Measurements from ENCODE around the gene TRIM56. TPM values are rescaled to one million over a fixed set of nuclear protein-coding genes. Genes with fewer than 3 reads are reported as not detected.

Gene TRIM56
- total and polyA plus RNA-seq, 2 of the 13 experiments (the other 11 are each of a cell fraction or from before 2014, with no cell fraction given) = 3.2 to 7.1 TPM

- TF ChIP-seq NCOR1 (IDR thresholded peaks at IDR 0.05; ENCODE audit: borderline replicate concordance, low read length) (peak; percentile 17; the same call in 1 of the 2 replicates), DZIP1 (CRISPR knock-in tag; IDR thresholded peaks at IDR 0.05) (no peak), KDM5A (IDR thresholded peaks at IDR 0.05; ENCODE audit: borderline replicate concordance, low read length) (no peak), SIX1 (CRISPR knock-in tag; IDR thresholded peaks at IDR 0.05; ENCODE audit: borderline replicate concordance) (peak; percentile 10; the same call in 1 of the 2 replicates), NR2F2 (IDR thresholded peaks at IDR 0.05; ENCODE audit: borderline replicate concordance, low read depth) (peak; percentile 44; the same call in 1 of the 2 replicates), ZNF83 (CRISPR knock-in tag; IDR thresholded peaks at IDR 0.05; ENCODE audit: borderline replicate concordance) (no peak), TEF (CRISPR knock-in tag; IDR thresholded peaks at IDR 0.05) (0 out of 2 replicates have a peak, but pooled peaks have one; percentile 27), ZNF788 (CRISPR knock-in tag; IDR thresholded peaks at IDR 0.05; ENCODE audit: borderline replicate concordance) (peak; percentile 77; the same call in 1 of the 2 replicates), RXRB (CRISPR knock-in tag; IDR thresholded peaks at IDR 0.05; ENCODE audit: borderline replicate concordance) (peak; percentile 80), KAT8 (CRISPR knock-in tag; IDR thresholded peaks at IDR 0.05) (peak; percentile 51; the same call in 1 of the 2 replicates), CBX5 (CRISPR knock-in tag; IDR thresholded peaks at IDR 0.05; ENCODE audit: borderline replicate concordance) (no peak), HNF4G (IDR thresholded peaks at IDR 0.05; ENCODE audit: borderline replicate concordance, low read depth, low read length) (peak; percentile 57; the same call in 1 of the 2 replicates), HNF4G (CRISPR knock-in tag; IDR thresholded peaks at IDR 0.05; ENCODE audit: borderline replicate concordance, low read depth) (no peak), DPF2 (CRISPR knock-in tag; IDR thresholded peaks at IDR 0.05; ENCODE audit: borderline replicate concordance, low read depth) (peak; percentile 51), THRA (CRISPR knock-in tag; IDR thresholded peaks at IDR 0.05; ENCODE audit: borderline replicate concordance) (peak; percentile 48; the same call in 1 of the 2 replicates), ZBTB38 (CRISPR knock-in tag; IDR thresholded peaks at IDR 0.05) (peak; percentile 23; the same call in 1 of the 2 replicates), ZNF850 (CRISPR knock-in tag; conservative IDR thresholded peaks at IDR 0.05) (no peak; the same call in 1 of the 2 replicates), ZNF333 (CRISPR knock-in tag; IDR thresholded peaks at IDR 0.05; ENCODE audit: borderline replicate concordance) (0 out of 2 replicates have a peak, but pooled peaks have one; percentile 17), NR2F6 (IDR thresholded peaks at IDR 0.05) (peak; percentile 81), NR2F6 (CRISPR knock-in tag; IDR thresholded peaks at IDR 0.05) (peak; percentile 85), ARID3A (IDR thresholded peaks at IDR 0.05; ENCODE audit: low read depth, low read length) (peak; percentile 26; the same call in 1 of the 2 replicates), ZSCAN21 (CRISPR knock-in tag; IDR thresholded peaks at IDR 0.05; ENCODE audit: borderline replicate concordance) (no peak)
Observed at GRCh38 chr7:101121991-101122932, 37.0 kb downstream of the TRIM56 start (continued).
